GM10248 (cell line): ENCODE measurements around the gene TRIM24.
"Not testable (repeated sequence)": the region's sequence is repeated elsewhere in the genome, so short reads cannot be mapped to it uniquely, and the experiment has no call there.

Experiments
- CTCF ChIA-PET: fragments of 300-600 bp; sonication (Branson Sonifier 250); formaldehyde crosslinking; extraction: SDS; loops from one replicate; lab custom pipeline; 2021; ENCODE audit warnings: antibody characterized with exemption; lab: Yijun Ruan, JAX
- POLR2A ChIA-PET: fragments of 350-650 bp; sonication (Branson Sonifier 250); formaldehyde crosslinking; extraction: SDS; loops from one replicate; lab custom pipeline; 2020; ENCODE audit warnings: antibody characterized with exemption; lab: Yijun Ruan, JAX
- DNase-seq: peaks from one replicate; pipeline ENCODE4 v3.0.0; 2012; ENCODE audit errors: extremely low spot score
- CTCF ChIP-seq: IDR thresholded peaks from 2 replicates; pipeline ENCODE4 v1.5.1; 2012; ENCODE audit warnings: mild to moderate bottlenecking, low read depth; ENCODE audit errors: extremely low read depth, missing control alignments, control extremely low read depth

TRIM24 gene

DNA sequence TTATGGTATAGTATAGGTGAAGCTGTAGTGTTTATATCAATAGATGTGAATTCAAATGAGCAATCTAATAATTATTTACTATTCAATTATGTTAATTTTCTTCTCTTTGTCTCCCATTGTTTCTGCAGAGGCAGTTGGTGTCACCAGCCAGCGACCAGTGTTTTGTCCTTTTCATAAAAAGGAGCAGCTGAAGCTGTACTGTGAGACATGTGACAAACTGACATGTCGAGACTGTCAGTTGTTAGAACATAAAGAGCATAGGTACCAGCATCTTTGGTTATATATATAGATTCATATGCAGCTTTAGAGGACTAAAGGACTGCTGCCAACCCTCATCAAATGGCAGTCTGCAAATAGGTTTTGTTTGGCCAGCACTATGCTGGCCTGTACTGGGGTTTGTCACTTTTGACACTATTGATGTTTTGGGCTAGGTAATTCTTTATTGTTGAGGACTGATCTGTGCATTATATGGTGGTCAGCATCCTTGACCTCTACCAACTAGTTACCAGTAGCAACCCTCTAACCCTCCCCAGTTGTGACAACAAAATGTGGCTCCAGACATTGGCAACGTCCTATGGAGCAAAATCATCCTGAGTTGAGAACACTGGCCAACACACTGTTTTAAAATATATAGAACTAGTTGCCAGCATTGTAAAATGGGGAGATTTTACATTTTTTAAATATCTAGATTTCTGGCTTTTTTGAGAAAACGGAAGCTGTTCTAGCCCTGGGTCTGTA is 59.2 kb downstream of the TRIM24 start:
- TF ChIP-seq CTCF, result no peak
- ChIA-PET POLR2A (no interaction called here), CTCF (interaction anchor here (1.4 kb wide), 2 partner anchors 11 to 52 kb away, joined by 3 read pairs; no protein-coding TSS in a partner anchor)
- DNase-seq, result no peak

GRCh38 chr7:138520742-138521141 is 60.7 kb downstream of the TRIM24 start:
- ChIA-PET CTCF (interaction anchor here (1.2 to 1.4 kb wide), 3 partner anchors 10 to 54 kb away, joined by 3 read pairs; no protein-coding TSS in a partner anchor), POLR2A (no interaction called here)
- DNase-seq, result no peak
- TF ChIP-seq CTCF, result no peak

- ChIA-PET CTCF (no interaction called here), POLR2A (no interaction called here)
- DNase-seq, result no peak
- no peak for TF ChIP-seq CTCF
These were observed 61.9 kb downstream of the TRIM24 start for GRCh38 chr7:138521837-138522461.

DNA sequence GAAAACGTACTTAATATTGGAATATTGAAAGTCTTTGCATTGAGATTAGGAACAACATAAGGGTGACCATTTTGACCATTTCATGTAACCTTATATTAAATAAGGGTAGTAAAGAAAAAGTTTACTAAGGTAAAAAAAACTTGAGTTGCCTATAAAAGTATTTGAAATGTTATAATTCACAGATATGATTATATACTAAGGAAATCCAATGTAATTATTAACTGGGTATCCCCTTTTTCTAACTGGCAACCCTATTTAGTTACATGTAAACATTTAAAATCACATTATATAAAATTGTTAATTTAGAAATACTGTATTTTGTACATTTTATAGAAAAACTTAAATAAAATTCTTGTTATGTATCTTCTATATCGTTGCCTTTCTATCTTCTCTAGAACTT is 64.2 kb downstream of the TRIM24 start:
- CTCF ChIA-PET, result no interaction called here
- no peak for DNase-seq
- POLR2A ChIA-PET, result no interaction called here
- no peak for TF ChIP-seq CTCF

GRCh38 chr7:138525757-138526156 is 65.7 kb downstream of the TRIM24 start:
- no peak for TF ChIP-seq CTCF

GRCh38 chr7:138527746-138528223 is 67.7 kb downstream of the TRIM24 start:
- no peak for DNase-seq
- TF ChIP-seq CTCF, result no peak
- CTCF ChIA-PET, result no interaction called here
- POLR2A ChIA-PET, result no interaction called here

More at GRCh38 chr7:138525757-138526156, 65.7 kb downstream of the TRIM24 start:
- ChIA-PET CTCF (interaction anchor here (0.7 to 1.3 kb wide), 4 partner anchors 12 to 148 kb away, joined by 3 read pairs; no protein-coding TSS in a partner anchor), POLR2A (no interaction called here)
- DNase-seq, result no peak

DNA sequence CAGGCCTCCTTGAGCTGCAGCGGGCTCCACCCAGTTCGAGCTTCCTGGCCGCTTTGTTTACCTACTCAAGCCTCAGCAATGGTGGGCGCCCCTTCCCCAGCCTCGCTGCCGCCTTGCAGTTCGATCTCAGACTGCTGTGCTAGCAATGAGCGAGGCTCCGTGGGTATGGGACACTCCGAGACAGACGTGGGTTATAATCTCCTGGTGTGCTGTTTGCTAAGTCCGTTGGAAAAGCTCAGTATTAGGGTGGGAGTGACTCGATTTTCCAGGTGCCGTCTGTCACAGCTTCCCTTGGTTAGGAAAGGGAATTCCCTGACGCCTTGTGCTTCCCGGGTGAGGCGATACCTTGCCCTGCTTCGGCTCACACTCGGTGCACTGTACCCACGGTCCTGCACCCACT is 76.8 kb downstream of the TRIM24 start:
- DNase-seq, result not testable (repeated sequence)
- CTCF ChIA-PET, result interaction anchor here (0.9 to 1.6 kb wide), 2 partner anchors 12 to 17 kb away, joined by 3 read pairs; no protein-coding TSS in a partner anchor
- POLR2A ChIA-PET, result interaction anchor here (0.6 kb wide), 1 partner anchor 457 kb away, joined by 7 read pairs; no protein-coding TSS in a partner anchor
